GM19467 (cell line): Measurements from ENCODE around the gene SMURF2.
"Not testable (repeated sequence)": the region's sequence is repeated elsewhere in the genome, so short reads cannot be mapped to it uniquely, and the experiment has no call there.

Source experiments
- ATAC-seq: cut with Tn5 transposase; IDR thresholded peaks from one replicate; pipeline ENCODE4 v1.9.1; 2021; ENCODE audit warnings: mild to moderate bottlenecking, moderate library complexity; ENCODE audit not compliant: unreplicated experiment

The SMURF2 gene

DNA sequence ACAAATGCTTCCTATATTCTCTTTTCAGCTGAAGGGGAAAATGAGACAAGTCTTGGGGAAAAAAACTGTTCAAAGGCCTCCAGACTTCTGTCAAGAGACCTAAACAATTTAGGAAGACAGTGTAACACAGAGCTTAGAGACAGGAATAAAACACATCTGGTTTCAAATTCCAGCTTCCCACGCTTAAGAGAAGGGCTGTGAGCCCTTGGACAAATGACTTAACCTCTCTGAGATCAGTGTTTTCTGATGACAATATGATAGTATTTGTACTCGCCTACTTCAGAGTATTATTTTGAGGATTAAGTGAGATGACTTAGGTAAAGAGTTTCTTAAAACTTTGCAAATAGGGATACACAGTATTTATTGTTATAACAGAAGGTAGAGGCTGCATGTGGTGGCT lies 29.5 kb downstream of the SMURF2 start:
- no peak for ATAC-seq

DNA sequence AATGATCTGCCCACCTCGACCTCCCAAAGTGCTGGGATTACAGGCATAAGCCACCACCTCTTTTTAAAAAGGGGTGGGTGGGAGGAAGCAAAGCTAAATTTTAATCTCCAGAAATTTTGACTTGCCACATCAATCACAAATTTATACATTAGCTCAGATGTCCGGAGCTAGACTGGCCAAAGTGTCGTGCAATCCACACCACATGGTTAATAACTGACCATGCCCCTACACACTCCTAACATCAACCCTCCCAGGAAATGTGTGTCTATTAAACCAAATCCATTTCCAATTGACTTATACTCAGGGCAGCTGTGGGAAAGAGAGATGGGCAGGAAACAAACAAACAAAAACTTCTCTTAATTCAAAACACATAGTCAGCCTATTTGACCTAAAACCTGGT lies 29.9 kb downstream of the SMURF2 start:
- no peak for ATAC-seq

DNA sequence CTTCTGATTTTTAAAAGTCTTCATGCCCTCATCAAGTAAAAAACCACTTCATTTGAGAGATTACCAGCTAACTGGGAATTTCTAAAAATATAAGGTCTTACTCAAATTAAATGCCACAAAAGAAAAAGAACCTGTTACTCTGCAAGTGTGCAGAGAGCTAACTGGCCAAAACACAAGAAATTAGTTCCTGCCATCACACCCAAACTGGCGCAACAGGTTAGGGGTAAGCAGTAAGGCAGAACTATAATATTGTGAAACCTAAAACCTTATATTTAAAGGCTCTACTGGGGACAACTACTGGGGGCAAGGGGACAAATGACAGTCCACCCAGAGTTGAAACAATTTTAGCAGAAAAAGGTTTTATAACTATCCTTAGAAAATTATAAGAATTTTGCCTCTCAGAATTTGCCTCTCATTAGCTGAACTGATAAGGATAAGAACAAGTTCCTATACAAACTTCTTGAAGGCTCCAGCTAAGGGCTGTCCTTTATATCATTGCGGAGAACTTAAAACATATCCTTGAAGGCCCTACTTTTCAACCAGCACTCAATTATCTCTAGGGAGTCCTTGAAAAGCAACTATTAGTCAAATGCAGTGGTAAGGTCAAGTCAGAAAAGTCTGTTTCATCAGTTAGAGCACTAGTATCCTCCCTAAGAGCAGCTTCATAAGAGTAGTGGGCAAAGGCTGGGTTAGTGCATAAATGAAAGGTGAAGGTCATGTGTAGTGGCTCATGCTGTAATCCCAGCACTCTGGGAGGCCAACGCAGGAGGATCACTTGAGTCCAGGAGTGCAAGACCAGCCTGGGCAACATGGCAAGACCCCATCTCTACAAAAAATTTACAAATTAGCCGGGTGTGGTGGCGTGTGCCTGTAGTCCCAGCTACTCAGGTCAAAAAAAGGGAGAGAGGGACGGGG lies 31.5 kb downstream of the SMURF2 start:
- no peak for ATAC-seq

DNA sequence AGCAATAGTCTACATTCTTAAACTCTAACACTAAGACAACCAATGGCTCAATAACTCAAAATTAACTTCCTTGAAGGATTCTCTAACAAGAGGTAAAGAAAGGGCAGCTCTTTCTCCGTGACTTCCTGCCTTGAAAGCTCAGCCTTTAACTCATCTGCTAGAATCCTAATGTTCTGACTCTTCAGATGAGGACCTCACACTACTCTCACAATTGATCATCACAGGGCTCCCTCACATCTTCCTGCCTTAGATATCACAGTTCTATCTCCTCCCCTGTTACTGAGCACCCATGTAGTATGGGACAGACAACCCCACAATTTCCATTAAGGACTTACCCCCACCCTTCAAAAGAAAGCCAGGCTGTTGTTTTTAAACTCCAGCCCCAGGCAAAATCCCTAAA lies 33.5 kb downstream of the SMURF2 start:
- no peak for ATAC-seq

DNA sequence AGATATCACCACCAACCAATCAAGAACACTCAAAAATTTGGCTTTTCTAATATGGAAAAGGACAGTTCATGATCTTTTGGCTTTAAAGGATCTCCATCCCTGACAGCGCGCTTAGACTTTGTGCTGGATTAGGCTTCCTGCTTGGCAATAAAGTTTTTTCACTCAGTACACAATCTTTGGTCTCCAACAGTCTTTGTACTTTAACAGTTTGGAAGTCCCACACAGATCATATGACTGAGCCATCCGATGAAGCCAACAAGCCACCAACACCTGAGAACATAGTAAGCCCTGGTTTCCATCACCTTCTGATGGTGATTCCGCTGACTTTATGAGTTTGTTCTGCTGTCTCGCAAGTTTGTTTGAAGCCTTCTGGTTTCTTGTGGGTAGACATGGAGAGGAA lies 34.3 kb downstream of the SMURF2 start:
- no peak for ATAC-seq

DNA sequence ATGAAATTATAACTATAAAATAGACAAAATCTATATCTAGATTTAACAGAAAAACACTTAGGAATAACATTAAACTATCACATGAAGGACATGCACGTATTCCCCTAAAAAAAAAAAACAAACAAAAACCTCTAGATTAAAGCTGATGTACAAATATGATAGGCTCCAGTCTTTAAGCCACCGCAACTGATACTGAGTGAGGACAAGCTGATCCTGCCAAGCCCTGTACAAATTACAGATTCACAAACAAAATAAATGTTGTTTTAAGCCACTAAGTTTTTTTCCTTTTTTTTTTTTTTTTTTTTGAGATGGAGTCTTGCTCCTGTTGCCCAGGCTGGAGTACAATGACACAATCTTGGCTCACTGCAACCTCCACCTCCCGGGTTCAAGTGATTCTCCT lies 35.3 kb downstream of the SMURF2 start:
- no peak for ATAC-seq

DNA sequence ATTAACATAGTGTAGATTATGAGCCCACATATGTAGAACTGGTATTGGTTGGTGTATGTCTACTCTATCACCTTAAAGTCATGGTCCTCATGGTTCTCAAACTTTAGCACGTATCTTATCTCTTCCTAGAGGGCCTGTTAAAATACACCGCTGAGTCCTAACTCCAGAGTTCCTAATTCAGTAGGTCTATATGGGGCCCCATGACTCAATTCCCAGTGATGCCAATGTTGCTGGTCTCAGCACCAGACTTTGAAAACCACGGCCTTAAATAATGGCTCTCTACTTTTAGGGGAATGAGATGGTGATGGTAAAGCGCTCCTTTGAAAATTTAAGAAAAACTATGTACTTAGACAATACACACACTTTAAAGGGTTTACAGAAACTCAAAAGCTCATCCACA lies 36.6 kb downstream of the SMURF2 start:
- ATAC-seq, result no peak

DNA sequence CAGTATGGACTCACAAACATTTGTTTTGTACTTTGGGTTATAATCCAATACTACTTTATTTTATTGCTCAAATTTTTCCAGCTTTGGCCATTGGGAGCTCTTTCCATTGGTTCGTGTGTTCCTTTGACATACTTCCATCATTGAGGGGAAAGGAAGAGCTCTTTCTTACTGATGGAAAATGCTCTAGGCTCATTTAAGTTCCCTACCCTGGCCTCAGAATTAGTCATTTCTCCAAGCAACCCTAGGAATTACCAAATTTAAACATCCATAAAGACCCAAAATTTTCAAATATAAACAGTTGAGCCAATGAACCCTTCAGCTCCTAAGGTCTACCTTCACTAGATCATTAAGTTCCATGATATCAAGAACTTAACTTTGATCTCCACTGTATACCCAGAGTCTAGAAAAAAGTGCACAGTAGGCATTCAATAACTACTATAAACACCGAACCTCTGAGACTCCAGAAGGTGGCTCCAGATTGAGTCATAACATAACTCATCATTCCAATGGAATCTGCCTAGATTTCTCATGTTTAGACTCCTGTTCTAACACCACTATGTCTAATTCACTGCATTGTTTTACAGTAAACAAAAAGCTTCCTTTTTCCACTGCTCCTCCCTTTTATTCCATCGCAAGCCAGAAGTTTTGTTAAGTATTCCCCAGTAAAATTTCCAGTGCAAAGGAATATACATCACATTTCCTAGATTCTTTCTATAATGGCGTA lies 39.0 kb downstream of the SMURF2 start:
- no peak for ATAC-seq

DNA sequence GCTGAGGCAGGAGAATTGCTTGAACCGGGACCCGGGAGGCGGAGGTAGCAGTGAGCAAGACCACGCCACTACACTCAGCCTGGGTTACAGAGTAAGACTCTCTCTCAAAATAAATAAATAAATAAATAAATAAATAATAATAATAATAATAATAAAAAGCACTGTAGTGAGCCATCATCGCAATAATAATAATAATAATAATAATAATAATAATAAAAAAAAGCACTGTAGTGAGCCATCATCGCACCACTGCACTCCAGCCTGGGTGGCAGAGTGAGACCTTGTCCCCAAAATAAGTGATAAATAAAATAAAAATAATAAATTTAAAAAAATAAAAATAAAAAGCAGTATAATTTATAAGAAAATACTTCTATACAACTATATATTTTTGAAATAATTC lies 40.3 kb downstream of the SMURF2 start:
- no peak for ATAC-seq

DNA sequence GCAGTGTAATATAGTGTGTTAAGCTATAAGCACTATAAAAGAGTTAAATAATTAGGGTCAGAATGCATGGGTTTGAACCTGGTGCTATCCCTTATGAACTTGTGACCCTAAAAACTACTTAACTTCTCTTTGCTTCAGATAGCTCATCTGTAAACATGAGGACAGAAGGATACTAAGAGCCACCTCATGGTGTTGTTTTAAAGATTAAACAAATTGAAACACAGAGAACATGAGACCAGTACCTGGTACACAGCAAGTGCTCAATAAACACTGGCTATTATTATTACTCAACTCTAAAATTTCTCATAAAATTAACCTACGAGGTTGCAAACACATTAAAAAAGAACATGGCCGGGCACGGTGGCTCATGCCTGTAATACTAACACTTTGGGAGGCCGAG lies 43.3 kb downstream of the SMURF2 start:
- no peak for ATAC-seq

DNA sequence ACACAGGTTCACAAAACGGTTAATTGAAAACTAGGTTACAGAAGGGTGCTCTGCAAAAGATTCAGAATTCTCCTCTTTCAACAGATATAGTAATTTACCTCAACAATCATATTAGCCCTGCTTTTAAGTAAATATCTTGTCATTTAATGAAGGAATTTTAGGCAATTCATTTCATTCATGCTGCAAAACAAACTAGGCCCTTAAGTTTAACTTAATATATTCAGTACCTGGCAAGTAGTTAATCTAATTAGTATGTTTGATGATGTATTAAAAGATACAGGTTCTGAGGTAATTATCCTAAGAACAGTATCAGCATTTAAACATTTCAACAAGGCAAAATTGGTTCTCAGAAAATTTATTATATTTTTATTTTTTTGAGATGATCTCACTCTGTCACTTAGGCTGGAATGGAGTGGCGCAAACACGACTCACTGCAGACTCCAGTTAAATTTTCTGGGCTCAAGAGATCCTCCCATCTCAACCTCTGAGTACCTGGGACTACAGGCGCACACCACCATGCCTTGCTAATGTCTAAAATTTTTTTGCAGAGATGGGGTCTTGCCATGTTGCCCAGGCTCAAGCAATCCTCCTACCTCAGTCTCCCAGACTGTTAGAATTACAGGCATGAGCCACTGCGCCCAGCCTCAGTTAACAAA lies 44.9 kb downstream of the SMURF2 start:
- ATAC-seq, result no peak

DNA sequence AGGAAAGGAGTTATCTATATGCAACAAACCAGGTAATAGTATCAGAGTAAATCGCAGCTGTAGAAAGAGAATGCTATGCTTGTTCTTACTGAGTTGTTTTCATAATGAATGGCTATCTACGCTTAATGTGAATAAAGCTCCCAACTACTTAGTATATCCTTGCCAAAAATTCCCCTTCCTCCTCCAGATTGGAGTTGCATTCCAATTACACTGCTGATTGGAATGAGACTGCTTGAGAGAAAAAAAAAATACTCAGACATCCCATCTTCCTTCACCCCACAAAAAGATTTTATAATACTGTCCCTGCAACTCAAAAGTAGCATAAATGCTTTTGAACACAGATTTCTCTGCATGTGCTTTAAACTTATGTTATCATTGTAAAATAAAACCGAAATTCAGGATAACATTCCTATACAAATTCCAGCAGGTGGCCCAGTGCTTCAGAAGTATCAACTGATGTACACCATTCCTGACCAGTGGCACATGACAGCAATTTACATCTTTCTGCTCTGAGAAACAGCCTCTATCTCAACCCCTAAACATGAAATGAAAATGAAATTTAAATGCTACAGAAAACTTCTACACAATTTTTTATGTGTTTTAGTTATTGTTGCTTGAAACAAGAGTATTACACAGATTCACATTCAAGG lies 47.0 kb downstream of the SMURF2 start:
- ATAC-seq, result no peak

DNA sequence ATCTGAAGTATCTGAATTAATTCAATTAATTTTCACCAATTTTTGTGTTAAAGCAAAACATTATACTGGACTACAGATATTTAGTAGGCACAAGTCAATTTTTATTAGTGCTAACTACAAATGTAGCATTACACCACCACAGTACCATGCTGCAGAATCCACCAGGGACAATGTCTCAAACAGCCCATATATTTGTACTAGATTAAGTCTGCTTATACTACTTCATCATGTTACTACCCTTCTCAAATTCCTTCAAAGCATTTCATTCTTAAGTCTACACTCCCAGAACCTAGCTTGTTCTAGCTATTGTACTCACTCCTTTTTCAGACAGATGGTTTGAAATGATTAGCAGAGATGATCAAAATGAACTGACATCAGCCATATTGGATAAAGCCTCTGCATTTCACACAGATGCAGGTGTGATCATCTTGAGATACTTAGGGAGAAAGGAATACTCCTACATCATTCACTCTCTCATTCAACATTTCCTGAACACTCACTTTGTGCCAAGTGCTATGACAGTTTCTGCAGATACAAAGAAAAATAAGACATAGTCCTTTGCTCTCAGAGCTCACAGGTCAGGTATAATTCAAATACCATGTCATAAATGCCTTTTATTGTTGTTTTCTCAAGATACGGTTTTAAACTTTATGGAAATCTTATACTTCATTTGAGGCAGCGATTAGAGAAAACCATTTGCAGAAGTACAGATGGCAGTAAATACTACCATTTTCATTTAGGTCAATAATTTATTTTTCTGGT lies 47.7 kb downstream of the SMURF2 start:
- no peak for ATAC-seq

DNA sequence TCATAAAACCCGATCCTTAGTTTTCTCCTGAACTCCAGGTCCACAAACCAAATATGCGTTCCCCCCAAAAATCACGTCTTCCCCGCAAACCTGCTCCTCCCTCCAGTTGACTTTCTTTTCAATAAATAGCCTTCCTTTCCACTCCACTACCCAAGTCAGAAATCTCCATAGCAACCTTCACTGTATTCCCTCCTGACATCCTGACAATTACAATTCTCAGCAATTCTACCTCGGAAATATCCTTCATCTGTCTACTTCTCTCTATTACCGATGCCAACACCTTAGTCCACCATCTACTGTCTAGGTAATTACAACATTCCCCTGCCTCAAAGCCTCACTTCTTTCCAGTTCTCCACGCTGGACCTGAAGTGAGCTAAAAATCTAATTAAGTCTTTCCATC lies 50.7 kb downstream of the SMURF2 start:
- no peak for ATAC-seq

DNA sequence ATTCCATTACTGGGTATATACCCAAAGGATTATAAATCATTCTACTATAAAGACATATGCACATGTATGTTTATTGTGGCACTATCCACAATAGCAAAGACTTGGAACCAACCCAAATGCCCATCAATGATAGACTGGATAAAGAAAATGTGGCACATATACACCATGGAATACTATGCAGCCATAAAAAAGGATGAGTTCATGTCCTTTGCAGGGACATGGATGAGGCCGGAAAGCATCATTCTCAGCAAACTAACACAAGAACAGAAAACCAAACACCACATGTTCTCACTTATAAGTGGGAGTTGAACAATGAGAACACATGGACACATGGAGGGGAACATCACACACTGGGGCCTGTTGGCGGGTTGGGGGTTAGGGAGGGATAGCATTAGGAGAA lies 51.9 kb downstream of the SMURF2 start:
- not testable (repeated sequence) for ATAC-seq

DNA sequence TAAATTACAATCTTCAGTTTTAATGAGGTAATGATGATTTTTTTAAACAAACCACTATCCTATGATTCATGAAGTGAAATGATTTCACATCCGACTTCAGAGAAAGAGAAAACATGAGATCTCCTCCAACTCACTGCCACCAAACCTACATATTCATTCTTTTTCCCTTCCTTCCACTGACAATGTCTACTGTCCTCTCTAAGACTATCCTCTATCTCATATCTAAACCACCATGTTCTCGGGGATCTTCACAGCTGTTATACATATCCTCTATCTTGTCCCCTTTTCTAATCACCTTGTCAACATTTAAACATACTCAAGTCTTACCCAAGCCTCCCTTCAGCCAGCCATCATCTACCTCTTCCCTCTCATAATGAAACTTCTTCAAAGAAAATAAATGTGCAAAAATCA lies 53.5 kb downstream of the SMURF2 start:
- ATAC-seq, result no peak

DNA sequence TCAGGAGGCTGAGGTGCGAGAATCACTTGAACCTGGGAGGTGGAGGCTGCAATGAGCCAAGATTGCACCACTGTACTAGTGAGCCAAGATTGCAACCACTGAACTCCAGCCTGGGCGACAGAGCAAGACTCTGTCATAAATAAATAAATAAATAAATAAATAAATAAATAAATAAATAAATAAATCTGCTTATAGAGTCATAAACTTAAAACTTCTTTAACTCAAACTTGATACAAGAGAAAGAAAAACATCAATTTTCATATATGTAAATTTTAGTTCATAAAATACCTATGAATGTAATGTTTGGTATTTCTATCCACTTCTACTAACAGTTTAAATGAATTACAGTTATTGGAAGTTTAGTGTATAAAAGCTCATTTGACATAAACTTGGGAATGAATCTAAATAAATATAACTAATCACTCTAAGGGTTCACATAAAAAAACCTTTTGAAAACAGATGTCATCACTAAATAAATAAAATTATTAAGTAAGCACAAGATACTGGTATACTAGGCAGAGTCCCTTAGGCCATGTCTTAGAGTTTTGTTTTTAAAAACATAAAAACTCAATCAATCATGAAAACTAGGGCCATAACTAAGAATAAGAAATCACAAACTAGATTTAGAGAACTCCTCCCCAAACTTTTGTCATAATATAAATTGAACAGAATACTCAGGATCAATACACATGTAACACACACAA lies 54.1 kb downstream of the SMURF2 start:
- ATAC-seq, result no peak

DNA sequence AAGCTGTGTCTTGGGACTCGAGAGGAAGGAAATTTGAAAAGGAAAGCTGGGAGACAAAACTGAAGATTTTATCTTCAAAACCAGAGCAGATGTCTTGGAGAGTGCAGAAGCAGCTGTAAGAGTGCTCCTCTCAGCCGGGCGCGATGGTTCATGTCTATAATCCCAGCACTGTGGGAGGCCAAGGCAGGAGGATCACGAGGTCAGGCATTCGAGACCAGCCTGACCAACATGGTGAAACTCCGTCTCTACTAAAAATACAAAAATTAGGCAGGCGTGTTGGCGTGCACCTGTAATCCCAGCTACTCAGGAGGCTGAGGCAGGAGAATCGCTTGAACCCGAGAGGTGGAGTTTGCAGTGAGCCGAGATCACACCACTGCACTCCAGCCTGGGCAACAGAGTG lies 57.6 kb downstream of the SMURF2 start:
- ATAC-seq, result not testable (repeated sequence)

DNA sequence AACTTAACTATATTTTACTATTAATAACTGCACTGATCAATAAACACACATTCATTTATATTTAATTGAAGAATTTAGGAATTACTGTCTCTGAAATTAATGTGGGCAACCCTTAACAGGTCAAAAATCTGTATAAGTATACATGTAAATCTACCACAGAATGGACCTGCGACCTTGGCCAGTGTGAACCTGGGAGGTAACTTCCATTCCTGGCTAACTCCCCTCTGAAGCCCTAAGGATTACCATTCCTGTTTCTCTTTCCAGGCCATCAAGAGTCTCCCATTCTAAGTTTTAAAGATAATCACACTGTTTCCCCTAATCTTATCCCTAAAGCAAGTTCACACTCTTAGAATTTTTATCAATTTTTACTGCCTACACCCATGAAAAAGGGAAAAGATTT lies 58.1 kb downstream of the SMURF2 start:
- no peak for ATAC-seq

DNA sequence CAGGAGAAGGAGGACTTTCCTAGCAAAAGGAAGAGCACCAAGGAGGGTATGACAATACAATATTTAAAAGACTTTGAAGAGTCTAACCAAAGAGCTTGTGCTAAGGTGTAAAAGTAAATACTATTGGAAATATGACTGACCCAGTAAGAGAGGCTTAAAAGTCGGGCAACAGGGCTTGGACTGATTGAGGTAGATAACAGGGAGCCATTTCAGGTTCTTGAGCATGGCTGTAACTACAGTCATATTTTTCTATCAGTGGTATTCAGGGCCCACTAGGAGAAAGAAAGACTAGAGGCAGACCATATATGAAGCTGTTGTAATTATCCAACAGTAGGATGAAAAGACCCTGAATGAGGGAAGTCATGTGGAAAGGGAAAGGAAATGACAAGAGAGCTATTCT lies 62.3 kb downstream of the SMURF2 start:
- no peak for ATAC-seq
